Neutrophil (primary cell): ENCODE data around the gene CPLANE1.

Experiments used
- H3K27ac ChIP-seq: fragments of 200-600 bp; sonication (generic); 2 replicates; pipeline ENCODE4 v1.5.1; 2016; ENCODE audit warnings: mild to moderate bottlenecking, moderate library complexity
- H3K27me3 ChIP-seq: fragments of 200-600 bp; sonication (generic); 2 replicates; pipeline ENCODE4 v1.6.0; 2016; ENCODE audit warnings: mild to moderate bottlenecking
- H3K36me3 ChIP-seq: fragments of 200-600 bp; sonication (generic); 2 replicates; pipeline ENCODE4 v1.5.1; 2017
- H3K4me1 ChIP-seq, 2 experiments: fragments of 200-600 bp in 1 of 2; sonication (generic) in 1 of 2; 1 replicate in 1 of 2; 2 replicates in 1 of 2; pipeline versions ENCODE4 v1.5.1 to v1.6.1; 2013 to 2016; ENCODE audit warnings: low read depth in 1 of 2, low read length in 1 of 2, mild to moderate bottlenecking in 1 of 2, moderate library complexity in 1 of 2; ENCODE audit not compliant: control insufficient read depth in 1 of 2, insufficient read depth in 1 of 2
- H3K4me3 ChIP-seq, 2 experiments: fragments of 200-600 bp in 1 of 2; sonication (generic) in 1 of 2; 1 replicate in 1 of 2; 2 replicates in 1 of 2; pipeline ENCODE4 v1.5.1; 2013 to 2016; ENCODE audit warnings: low read depth in 1 of 2, low read length in 1 of 2, mild to moderate bottlenecking in 1 of 2, moderate library complexity in 1 of 2
- H3K9me3 ChIP-seq: fragments of 200-600 bp; sonication (generic); 2 replicates; pipeline ENCODE4 v1.5.1; 2016
- TF ChIP-seq, protein P1 (sequence below): fragments of 200-600 bp; sonication (generic); IDR thresholded peaks from 2 replicates; pipeline ENCODE4 v1.5.1; 2016; ENCODE audit warnings: antibody characterized with exemption

The CPLANE1 gene

DNA sequence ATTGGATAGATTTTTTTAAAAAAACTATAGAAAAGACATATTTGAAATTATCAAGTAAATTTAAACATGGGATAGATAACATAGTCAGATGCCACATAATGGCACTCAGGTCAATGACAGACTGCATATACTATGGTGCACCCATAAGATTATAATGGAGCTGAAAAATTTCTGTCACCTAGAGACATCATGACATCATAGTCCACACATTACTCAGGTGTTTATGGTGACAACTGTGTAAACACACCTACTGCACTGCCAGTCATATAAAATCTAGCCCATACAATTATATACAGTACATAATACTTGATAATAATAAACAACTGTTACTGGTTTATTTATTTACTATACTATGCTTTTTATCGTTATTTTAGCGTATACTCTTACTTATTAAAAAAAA, 58.6 kb downstream of the CPLANE1 start:
- H3K27ac ChIP-seq = no peak overlapping the region
- no peaks in the 10 kb centered on the region for H3K4me1 ChIP-seq
- H3K4me3 ChIP-seq = no peak overlapping the region
- TF ChIP-seq, protein P1, sequence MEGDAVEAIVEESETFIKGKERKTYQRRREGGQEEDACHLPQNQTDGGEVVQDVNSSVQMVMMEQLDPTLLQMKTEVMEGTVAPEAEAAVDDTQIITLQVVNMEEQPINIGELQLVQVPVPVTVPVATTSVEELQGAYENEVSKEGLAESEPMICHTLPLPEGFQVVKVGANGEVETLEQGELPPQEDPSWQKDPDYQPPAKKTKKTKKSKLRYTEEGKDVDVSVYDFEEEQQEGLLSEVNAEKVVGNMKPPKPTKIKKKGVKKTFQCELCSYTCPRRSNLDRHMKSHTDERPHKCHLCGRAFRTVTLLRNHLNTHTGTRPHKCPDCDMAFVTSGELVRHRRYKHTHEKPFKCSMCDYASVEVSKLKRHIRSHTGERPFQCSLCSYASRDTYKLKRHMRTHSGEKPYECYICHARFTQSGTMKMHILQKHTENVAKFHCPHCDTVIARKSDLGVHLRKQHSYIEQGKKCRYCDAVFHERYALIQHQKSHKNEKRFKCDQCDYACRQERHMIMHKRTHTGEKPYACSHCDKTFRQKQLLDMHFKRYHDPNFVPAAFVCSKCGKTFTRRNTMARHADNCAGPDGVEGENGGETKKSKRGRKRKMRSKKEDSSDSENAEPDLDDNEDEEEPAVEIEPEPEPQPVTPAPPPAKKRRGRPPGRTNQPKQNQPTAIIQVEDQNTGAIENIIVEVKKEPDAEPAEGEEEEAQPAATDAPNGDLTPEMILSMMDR = no peak
- H3K36me3 ChIP-seq = no peaks in the 10 kb centered on the region
- H3K27me3 ChIP-seq = no peaks in the 10 kb centered on the region
- H3K9me3 ChIP-seq = no peaks in the 10 kb centered on the region

DNA sequence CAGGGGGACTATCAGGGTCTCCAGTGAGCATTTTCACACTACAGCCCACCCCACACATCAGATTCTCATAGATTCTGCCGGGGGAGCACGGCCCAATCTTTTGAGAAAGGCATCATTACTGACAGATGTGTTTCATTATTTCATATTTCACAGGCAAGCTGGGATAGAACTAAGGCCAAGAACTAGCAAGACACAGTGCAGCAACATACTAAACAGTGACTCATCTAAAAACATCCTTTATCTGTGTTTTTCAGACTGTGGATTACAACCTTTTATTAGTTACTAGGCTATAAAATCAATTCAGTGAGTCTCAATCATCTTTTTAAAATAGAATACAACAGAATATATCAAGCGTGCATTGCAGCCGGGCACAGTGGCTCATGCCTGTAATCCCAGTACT, 59.8 kb downstream of the CPLANE1 start:
- H3K27me3 ChIP-seq = no peaks in the 10 kb centered on the region
- no peak overlapping the region for H3K27ac ChIP-seq
- no peaks in the 10 kb centered on the region for H3K4me1 ChIP-seq
- no peaks in the 10 kb centered on the region for H3K9me3 ChIP-seq
- TF ChIP-seq, protein P1 = no peak
- H3K36me3 ChIP-seq = no peaks in the 10 kb centered on the region
- H3K4me3 ChIP-seq = no peak overlapping the region

DNA sequence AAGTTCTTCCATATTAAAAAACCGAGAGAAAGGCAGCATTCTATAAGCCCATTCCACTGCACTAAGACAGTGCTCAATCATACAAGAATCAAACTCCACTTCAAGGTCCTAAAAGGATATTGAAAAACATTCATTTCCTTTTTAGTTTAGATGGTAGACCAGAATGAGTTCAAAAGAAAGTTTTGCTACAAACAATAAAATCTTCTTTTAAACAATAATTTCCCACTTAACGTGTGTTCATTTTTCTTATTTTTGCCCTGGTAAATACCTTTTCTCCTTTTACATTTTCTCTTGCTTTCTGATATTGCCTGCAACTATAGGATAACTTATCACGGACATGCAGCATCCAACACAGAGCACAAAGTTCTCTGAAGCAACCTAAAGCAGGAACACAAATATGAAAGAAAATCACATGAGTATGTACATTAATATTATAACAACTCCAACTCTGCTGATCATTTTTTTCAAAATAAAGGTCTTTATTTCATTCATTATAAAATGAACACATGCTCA, 61.7 kb downstream of the CPLANE1 start:
- TF ChIP-seq, protein P1 = no peak
- Histone ChIP-seq H3K4me3 (no peak overlapping the region), H3K36me3 (no peaks in the 10 kb centered on the region), H3K27ac (no peak overlapping the region), H3K4me1 (no peaks in the 10 kb centered on the region), H3K27me3 (no peaks in the 10 kb centered on the region), H3K9me3 (no peaks in the 10 kb centered on the region)

DNA sequence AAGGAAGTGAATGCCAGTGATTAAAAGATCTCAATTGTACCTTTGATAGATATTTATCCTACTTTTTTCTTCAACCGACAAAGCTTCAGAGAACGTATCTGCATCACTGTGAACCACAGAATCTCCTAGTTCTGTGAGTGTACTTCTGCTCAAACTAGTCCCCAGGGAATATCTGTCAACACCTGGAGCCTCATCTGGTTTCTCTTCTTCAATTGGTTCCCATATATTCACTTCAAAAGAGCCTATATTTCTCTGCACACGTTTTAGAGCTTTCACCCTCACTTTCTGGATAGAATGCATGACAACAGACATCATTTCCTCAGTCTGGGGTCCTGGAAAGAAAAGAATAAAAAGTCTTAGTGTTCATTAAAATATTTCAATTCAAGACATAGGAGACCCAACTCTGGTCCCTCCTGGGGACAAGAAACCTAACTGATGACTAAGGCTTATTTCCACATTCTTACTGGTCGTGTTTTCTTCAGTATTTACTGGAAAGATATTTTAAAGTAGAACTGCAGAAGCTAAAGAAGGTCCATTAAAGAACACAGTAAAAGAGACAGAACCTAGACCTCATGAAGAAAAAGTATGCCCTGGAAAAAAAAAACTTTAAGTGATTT, 64.3 kb downstream of the CPLANE1 start:
- H3K36me3 ChIP-seq = no peaks in the 10 kb centered on the region

DNA sequence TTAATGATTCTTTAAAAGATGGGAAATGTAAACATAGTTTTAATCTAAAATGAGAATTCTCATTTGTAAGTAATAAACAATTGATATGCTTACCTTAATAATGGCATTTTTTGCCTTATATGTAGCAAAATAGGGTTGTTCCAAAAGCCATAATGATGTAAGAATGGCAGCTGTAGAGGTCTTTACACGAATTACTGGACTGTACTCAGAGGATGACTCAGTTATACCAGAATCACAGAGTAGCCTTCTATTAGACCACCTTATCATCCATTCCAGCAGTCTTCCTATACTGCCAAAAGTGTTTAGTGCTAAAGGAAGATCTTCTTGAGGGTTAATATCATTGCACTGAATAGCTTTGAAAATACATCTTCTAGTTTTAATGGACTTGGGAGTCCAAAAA, 66.5 kb downstream of the CPLANE1 start:
- Histone ChIP-seq H3K27me3 (no peaks in the 10 kb centered on the region), H3K9me3 (no peaks in the 10 kb centered on the region), H3K4me1 (no peaks in the 10 kb centered on the region), H3K4me3 (no peak overlapping the region), H3K27ac (no peak overlapping the region), H3K36me3 (no peaks in the 10 kb centered on the region)
- TF ChIP-seq, protein P1 = no peak

More for the DNA sequence above, 64.3 kb downstream of the CPLANE1 start:
- no peaks in the 10 kb centered on the region for H3K9me3 ChIP-seq
- TF ChIP-seq, protein P1 = no peak
- H3K4me1 ChIP-seq = no peaks in the 10 kb centered on the region
- no peak overlapping the region for H3K4me3 ChIP-seq
- H3K27me3 ChIP-seq = no peaks in the 10 kb centered on the region
- H3K27ac ChIP-seq = no peak overlapping the region
